VCaP (cell line): ENCODE measurements around the gene ULBP2.
"Not testable (repeated sequence)": the region's sequence is repeated elsewhere in the genome, so short reads cannot be mapped to it uniquely, and the experiment has no call there.

Source experiments
- H3K27ac ChIP-seq: fragments of 450-650 bp; 2 replicates; pipeline ENCODE4 v1.5.1; 2017
- TF ChIP-seq, protein P1 (sequence below): fragments of 450-650 bp; conservative IDR thresholded peaks from 2 replicates; pipeline ENCODE4 v1.5.1; 2017; ENCODE audit warnings: mild to moderate bottlenecking, moderate library complexity

Gene ULBP2

DNA sequence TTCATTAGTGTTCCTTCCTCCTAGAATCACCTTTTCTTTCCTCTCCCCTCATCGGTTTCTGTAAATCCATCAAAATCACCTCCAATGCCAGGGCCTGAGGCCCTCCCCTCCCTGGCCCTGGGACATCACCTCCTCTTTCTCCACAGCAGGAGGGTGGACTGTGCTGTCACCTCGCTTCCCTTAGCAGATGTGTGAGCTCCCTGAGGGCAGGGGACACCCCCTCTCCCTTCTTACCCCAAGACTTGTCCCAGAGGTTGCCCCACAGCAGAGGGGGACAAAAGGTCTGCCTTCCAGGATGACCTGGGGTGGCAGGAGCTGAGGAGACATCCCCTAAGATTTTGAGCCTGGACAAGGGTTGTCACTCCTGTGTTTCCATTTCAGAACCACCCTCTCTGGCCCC is 27.8 kb downstream of the ULBP2 start:
- H3K27ac ChIP-seq = no peak overlapping the region
- TF ChIP-seq, protein P1, sequence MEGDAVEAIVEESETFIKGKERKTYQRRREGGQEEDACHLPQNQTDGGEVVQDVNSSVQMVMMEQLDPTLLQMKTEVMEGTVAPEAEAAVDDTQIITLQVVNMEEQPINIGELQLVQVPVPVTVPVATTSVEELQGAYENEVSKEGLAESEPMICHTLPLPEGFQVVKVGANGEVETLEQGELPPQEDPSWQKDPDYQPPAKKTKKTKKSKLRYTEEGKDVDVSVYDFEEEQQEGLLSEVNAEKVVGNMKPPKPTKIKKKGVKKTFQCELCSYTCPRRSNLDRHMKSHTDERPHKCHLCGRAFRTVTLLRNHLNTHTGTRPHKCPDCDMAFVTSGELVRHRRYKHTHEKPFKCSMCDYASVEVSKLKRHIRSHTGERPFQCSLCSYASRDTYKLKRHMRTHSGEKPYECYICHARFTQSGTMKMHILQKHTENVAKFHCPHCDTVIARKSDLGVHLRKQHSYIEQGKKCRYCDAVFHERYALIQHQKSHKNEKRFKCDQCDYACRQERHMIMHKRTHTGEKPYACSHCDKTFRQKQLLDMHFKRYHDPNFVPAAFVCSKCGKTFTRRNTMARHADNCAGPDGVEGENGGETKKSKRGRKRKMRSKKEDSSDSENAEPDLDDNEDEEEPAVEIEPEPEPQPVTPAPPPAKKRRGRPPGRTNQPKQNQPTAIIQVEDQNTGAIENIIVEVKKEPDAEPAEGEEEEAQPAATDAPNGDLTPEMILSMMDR = no peak

DNA sequence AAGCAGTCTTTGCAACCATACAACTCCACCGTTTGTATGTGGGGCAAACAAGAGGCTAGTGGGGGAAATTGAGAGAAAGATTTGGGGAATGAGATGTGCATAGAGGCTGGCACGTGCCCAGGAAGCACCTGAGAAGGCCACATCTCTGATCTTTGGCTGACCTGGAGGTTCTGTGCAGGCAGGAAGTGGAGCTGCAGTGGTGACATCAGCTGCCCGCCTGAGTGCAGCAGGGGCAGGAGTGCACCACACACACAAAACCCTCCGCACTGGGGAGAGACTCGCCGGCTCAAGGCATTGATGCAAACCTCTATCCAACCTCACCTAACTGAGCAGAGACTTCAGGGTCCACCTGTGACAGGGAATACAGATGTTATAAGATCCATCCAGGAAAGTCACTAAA is 32.6 kb downstream of the ULBP2 start:
- H3K27ac ChIP-seq = not testable (repeated sequence)

DNA sequence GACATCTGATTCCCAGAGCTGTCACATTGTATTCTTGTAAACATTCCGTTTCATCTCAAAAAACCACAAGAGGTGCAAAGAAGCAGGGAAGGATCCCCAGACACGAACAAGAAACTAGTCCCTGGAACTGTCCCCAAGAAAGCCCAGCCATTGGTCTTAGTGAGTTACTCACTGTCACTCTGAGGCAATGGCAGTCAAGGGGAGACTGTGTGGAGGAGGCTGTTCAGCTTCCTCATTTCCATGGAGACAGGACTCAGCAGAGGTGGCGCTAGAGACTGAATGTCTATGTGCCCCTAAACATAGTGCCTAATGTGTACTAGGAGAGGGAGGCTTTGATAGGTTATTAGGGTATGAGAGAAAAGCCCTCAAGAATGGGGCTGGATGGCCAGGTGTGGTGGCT is 33.0 kb downstream of the ULBP2 start:
- no peak overlapping the region for H3K27ac ChIP-seq
- TF ChIP-seq, protein P1 = no peak

DNA sequence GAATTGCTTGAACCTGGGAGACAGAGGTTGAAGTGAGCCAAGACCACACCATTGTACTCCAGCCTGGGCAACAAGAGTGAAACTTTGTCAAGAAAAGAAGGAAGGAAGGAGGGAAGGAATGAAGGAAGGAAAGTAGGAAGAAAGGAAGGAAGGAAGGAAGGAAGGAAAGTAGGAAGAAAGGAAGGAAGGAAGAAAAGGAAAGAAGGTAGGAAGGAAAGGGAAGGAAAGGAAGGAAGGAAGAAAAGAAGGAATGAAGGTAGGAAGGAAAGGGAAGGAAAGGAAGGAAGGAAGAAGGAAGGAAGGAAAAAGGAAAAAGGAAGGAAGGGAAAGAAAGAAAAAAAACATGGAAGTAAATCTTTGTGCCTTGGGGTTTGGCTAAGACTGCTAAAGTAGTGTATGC is 33.6 kb downstream of the ULBP2 start:
- TF ChIP-seq, protein P1 = no peak

DNA sequence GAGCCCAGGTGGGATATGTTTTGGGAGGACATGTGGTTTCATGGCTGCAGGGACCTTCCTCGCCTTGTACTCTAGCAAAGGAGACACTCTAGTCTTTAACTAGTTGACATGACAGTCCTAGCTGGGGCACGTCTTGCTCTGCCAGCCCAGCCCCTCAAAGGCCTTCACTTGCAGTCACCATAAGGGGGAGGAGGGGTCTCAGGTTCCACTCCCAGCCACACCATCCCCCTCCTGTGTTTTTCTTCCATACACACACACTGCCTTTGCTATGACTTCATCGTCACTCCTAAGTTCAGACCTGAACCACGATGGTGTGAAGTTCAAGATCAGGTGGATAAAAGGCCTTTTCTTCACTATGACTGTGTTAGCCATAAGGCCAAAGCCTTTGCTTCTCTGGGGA is 35.4 kb downstream of the ULBP2 start:
- H3K27ac ChIP-seq = no peak overlapping the region
- TF ChIP-seq, protein P1 = no peak

More for the DNA sequence above, 33.6 kb downstream of the ULBP2 start:
- H3K27ac ChIP-seq = no peak overlapping the region

DNA sequence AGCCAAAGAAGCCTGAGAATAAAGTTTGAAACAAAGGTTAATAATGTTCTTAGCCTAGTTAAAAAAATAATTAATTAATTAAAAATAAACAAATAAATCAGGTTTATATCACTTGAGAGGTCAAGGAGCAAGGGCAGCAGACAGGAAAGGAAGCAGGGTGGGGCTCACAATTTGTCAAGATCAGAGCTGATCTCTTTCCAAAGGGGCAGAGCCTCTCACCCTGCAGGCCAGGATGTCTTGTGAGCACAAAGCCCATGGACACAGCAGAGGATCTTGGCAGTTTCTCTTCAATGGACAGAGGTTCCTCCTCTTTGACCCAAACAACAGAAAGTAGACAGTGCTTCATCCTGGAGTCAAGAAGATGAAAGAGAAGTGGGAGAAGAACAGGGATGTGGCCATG is 36.8 kb downstream of the ULBP2 start:
- no peak overlapping the region for H3K27ac ChIP-seq

DNA sequence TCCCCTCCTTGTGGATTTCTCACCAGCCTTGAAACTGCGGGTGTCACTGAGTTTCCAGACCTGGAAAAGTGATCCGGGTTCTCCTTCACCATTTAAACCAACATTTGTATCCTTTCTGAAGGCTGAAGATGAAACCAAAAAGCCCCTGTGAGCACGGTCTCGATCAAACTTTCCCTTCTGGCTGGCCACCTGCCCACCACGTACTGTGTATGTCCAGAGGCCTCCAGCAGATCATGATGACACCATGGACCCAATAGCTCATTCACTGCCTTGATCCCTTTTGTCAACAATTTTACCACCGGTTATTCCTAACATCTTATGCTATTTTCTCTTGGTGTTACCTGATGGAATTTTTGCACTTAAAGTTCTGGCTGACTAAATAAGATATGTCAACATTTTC is 37.5 kb downstream of the ULBP2 start:
- TF ChIP-seq, protein P1 = no peak
- no peak overlapping the region for H3K27ac ChIP-seq

More for the DNA sequence above, 36.8 kb downstream of the ULBP2 start:
- TF ChIP-seq, protein P1 = no peak

DNA sequence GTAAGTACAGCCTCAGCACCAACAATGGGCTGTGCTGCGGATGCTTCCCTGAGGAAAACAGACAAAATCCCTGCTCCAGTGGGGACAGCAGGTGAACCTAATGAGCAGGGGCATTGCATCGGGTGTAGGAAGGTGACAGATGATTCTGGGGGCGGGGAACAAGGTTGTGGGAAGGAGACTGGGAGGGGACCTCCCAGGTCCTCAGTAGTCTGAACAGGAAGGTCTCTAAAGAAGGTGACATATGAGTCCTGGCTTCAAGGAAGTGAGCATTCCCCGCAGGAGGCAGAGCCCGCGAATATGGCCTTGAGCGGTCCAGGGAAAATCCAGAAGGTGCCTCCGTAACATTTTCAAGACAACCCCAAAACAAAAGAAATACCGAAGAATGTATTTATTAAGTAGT is 41.3 kb downstream of the ULBP2 start:
- H3K27ac ChIP-seq = no peak overlapping the region
- TF ChIP-seq, protein P1 = no peak
